ENCODE data around the gene BMP4. TPM values are rescaled to one million over a fixed set of nuclear protein-coding genes. Genes with fewer than 3 reads are reported as not detected.

Gene BMP4
- total and polyA plus RNA-seq, 2 of the 13 experiments (the other 11 are each of a cell fraction or from before 2014, with no cell fraction given) = 56.4 to 169 TPM

- no peak for TF ChIP-seq SNAPC4 (CRISPR knock-in tag; IDR thresholded peaks at IDR 0.05)
- no peak for TF ChIP-seq DNMT3B (CRISPR knock-in tag; conservative IDR thresholded peaks at IDR 0.05)
- TF ChIP-seq KAT7 (CRISPR knock-in tag; IDR thresholded peaks at IDR 0.05; ENCODE audit: borderline replicate concordance) = 0 out of 2 replicates have a peak, but pooled peaks have one; percentile 27
- peak; percentile 67 for TF ChIP-seq SMC3 (IDR thresholded peaks at IDR 0.05; ENCODE audit: low read length)
- no peak for TF ChIP-seq ZNF234 (CRISPR knock-in tag; conservative IDR thresholded peaks at IDR 0.05)
- peak; percentile 42; the same call in 1 of the 2 replicates for TF ChIP-seq RAD21 (CRISPR knock-in tag; IDR thresholded peaks at IDR 0.05)
- no peak for TF ChIP-seq NCOR1 (IDR thresholded peaks at IDR 0.05; ENCODE audit: borderline replicate concordance, low read length)
- no peak for TF ChIP-seq ZKSCAN5 (CRISPR knock-in tag; IDR thresholded peaks at IDR 0.05)
- TF ChIP-seq FOSL2 (CRISPR knock-in tag; IDR thresholded peaks at IDR 0.05) = no peak
- no peak for TF ChIP-seq MEIS2 (CRISPR knock-in tag; IDR thresholded peaks at IDR 0.05)
- 0 out of 2 replicates have a peak, but pooled peaks have one; percentile 31 for TF ChIP-seq HNF1A (IDR thresholded peaks at IDR 0.05; ENCODE audit: low read depth)
- TF ChIP-seq HNF1A (CRISPR knock-in tag; IDR thresholded peaks at IDR 0.05; ENCODE audit: borderline replicate concordance) = no peak; the same call in 1 of the 2 replicates
- TF ChIP-seq RNF2 (conservative IDR thresholded peaks at IDR 0.05; ENCODE audit: low read depth) = no peak
- TF ChIP-seq NR2C2 (CRISPR knock-in tag; IDR thresholded peaks at IDR 0.05; ENCODE audit: borderline replicate concordance) = no peak
- TF ChIP-seq CBX2 (IDR thresholded peaks at IDR 0.05; ENCODE audit: low read depth, low read length) = no peak
- no peak for TF ChIP-seq CBX2 (CRISPR knock-in tag; IDR thresholded peaks at IDR 0.05; ENCODE audit: low read depth)
- no peak for TF ChIP-seq ELF4 (CRISPR knock-in tag; IDR thresholded peaks at IDR 0.05; ENCODE audit: borderline replicate concordance)
- TF ChIP-seq ZBTB21 (CRISPR knock-in tag; IDR thresholded peaks at IDR 0.05) = no peak
Observed at GRCh38 chr14:54001189-54001878, 44.7 kb upstream of the BMP4 start (continued).

All from HepG2 (cell line).